Neural progenitor cell (in vitro differentiated cells): ENCODE data around the gene ZBTB25. TPM values are rescaled to one million over a fixed set of nuclear protein-coding genes. Genes with fewer than 3 reads are reported as not detected.
A peak's percentile ranks its signal among the peaks of the same experiment; 100 is the strongest.

Experiments
- DNase-seq: peaks from one replicate; pipeline ENCODE4 v3.0.0-alpha.2; 2016; ENCODE audit warnings: low spot score
- H2AFZ ChIP-seq: fragments of 200-600 bp; sonication (generic); replicated peaks from 2 replicates; pipeline ENCODE4 v1.6.1; 2016; ENCODE audit warnings: antibody characterized with exemption
- H3F3A ChIP-seq: fragments of 200-600 bp; sonication (generic); 2 replicates; pipeline ENCODE4 v1.6.1; 2016; ENCODE audit warnings: antibody characterized with exemption, low read depth
- H3K27ac ChIP-seq: fragments of 200-600 bp; sonication (generic); 2 replicates; pipeline ENCODE4 v1.5.1; 2016; ENCODE audit warnings: mild to moderate bottlenecking
- H3K27me3 ChIP-seq: fragments of 200-600 bp; sonication (generic); 2 replicates; pipeline ENCODE4 v1.6.1; 2016; ENCODE audit warnings: mild to moderate bottlenecking, moderate library complexity
- H3K36me3 ChIP-seq: fragments of 200-600 bp; sonication (generic); 2 replicates; pipeline ENCODE4 v1.5.1; 2016
- H3K4me1 ChIP-seq: fragments of 200-600 bp; sonication (generic); 2 replicates; pipeline ENCODE4 v1.6.1; 2016; ENCODE audit warnings: mixed run types
- H3K4me2 ChIP-seq: fragments of 200-600 bp; sonication (generic); 2 replicates; pipeline ENCODE4 v1.6.1; 2016
- H3K4me3 ChIP-seq: fragments of 200-600 bp; sonication (generic); 2 replicates; pipeline ENCODE4 v1.5.1; 2016
- H3K79me2 ChIP-seq: fragments of 200-600 bp; sonication (generic); 2 replicates; pipeline ENCODE4 v1.6.1; 2016; ENCODE audit warnings: low read depth
- H3K9ac ChIP-seq: fragments of 200-600 bp; sonication (generic); 2 replicates; pipeline ENCODE4 v1.6.1; 2016
- H3K9me3 ChIP-seq: fragments of 200-600 bp; sonication (generic); 2 replicates; pipeline ENCODE4 v1.5.1; 2016; ENCODE audit warnings: low read depth
- H4K20me1 ChIP-seq: fragments of 200-600 bp; sonication (generic); 2 replicates; pipeline ENCODE4 v1.6.1; 2016; ENCODE audit warnings: low read depth
- H3K27ac Mint-ChIP-seq: 3 replicates; pipeline ENCODE4 v1.8.0; 2021; ENCODE audit warnings: mixed read lengths
- H3K27me3 Mint-ChIP-seq: 2 replicates; pipeline ENCODE4 v1.8.0; 2022; ENCODE audit warnings: low read depth, mild to moderate bottlenecking, inconsistent platforms, moderate library complexity, mixed read lengths; ENCODE audit not compliant: insufficient read depth
- H3K36me3 Mint-ChIP-seq: 3 replicates; pipeline ENCODE4 v1.8.0; 2021; ENCODE audit warnings: mixed read lengths
- H3K4me1 Mint-ChIP-seq: 3 replicates; pipeline ENCODE4 v1.8.0; 2021; ENCODE audit warnings: mixed read lengths
- H3K4me3 Mint-ChIP-seq: 3 replicates; pipeline ENCODE4 v1.8.0; 2021; ENCODE audit warnings: mild to moderate bottlenecking, moderate library complexity, mixed read lengths
- H3K9me3 Mint-ChIP-seq: 3 replicates; pipeline ENCODE4 v1.8.0; 2020; ENCODE audit warnings: mixed read lengths
- EZH2 ChIP-seq: fragments of 200-600 bp; sonication (generic); IDR thresholded peaks from 2 replicates; pipeline ENCODE4 v1.6.1; 2017; ENCODE audit warnings: antibody characterized with exemption, mild to moderate bottlenecking, moderate library complexity
- EZH2phosphoT487 ChIP-seq: fragments of 200-600 bp; sonication (generic); IDR thresholded peaks from 2 replicates; pipeline ENCODE4 v1.6.1; 2017; ENCODE audit warnings: antibody characterized with exemption
- total RNA-seq: library from RNA; depleted of rRNA; stranded (reverse); fragments of >200 nt; gene quantifications from 2 replicates; pipeline ENCODE4 v1.2.3, GENCODE V29; 2015; ENCODE audit warnings: low replicate concordance
- TF ChIP-seq, protein P1 (sequence below): fragments of 200-600 bp; sonication (generic); IDR thresholded peaks from 2 replicates; pipeline ENCODE4 v1.5.1; 2017; ENCODE audit warnings: antibody characterized with exemption, mild to moderate bottlenecking

ZBTB25 gene
- total RNA-seq, 1 donor from 2014 or later, result 14.3 TPM

DNA sequence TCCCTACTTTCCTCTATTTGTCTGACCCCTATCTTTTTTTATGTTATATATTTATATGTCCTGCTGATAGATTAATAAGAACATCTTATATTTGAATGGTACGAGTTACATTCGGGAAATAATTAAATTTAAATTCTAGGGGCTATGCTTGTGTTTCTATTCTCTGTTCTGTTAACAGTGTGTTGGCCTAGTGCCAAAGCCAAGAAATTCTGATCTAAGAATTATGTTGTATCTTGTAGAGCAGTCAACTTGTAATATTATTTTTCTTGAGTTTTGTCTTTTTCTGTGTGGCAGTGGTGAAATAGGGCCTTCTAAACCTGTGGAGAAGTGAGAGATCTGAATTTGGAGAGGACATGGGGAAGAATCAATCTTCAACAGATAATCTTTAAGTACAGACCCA lies 27.9 kb upstream of the ZBTB25 start:
- no peak for DNase-seq
- peaks cover 2% of the 10 kb centered on the region for H3K9me3 Mint-ChIP-seq
- no peak overlapping the region for H3K27ac Mint-ChIP-seq

DNA sequence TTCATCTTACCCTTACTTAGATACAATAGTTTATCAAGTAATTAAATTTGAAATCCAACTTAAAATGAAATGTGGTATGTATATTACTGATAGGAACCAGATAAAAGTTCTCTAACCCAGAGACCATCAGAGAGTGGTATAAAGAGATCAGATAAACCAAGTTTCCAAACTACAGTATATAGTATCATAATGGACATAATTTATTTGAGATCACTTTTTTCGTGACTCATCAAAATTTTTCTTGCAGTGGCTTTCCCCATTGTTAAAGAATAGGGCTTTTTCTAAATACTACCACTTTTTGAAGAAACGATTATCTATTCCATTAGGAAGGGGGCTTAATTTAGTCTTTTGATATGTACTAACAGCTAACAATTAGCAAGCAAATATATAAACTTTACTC lies 21.7 kb upstream of the ZBTB25 start:
- no peak overlapping the region for H3K9ac ChIP-seq
- no peaks in the 10 kb centered on the region for H3K4me1 ChIP-seq
- H3K4me2 ChIP-seq, result no peak overlapping the region
- H4K20me1 ChIP-seq, result peaks cover 9% of the 10 kb centered on the region
- H3K4me3 Mint-ChIP-seq, result no peak overlapping the region
- H3K27ac Mint-ChIP-seq, result no peak overlapping the region
- no peaks in the 10 kb centered on the region for H3K27me3 Mint-ChIP-seq
- H3K36me3 ChIP-seq, result no peaks in the 10 kb centered on the region
- TF ChIP-seq EZH2phosphoT487 (no peak), EZH2 (no peak)
- TF ChIP-seq, protein P1, sequence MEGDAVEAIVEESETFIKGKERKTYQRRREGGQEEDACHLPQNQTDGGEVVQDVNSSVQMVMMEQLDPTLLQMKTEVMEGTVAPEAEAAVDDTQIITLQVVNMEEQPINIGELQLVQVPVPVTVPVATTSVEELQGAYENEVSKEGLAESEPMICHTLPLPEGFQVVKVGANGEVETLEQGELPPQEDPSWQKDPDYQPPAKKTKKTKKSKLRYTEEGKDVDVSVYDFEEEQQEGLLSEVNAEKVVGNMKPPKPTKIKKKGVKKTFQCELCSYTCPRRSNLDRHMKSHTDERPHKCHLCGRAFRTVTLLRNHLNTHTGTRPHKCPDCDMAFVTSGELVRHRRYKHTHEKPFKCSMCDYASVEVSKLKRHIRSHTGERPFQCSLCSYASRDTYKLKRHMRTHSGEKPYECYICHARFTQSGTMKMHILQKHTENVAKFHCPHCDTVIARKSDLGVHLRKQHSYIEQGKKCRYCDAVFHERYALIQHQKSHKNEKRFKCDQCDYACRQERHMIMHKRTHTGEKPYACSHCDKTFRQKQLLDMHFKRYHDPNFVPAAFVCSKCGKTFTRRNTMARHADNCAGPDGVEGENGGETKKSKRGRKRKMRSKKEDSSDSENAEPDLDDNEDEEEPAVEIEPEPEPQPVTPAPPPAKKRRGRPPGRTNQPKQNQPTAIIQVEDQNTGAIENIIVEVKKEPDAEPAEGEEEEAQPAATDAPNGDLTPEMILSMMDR, result no peak
- H3F3A ChIP-seq, result peaks cover 21% of the 10 kb centered on the region
- H3K4me3 ChIP-seq, result no peak overlapping the region
- H3K9me3 ChIP-seq, result no peaks in the 10 kb centered on the region
- H3K79me2 ChIP-seq, result peaks cover 7% of the 10 kb centered on the region
- H2AFZ ChIP-seq, result no peak overlapping the region
- no peak for DNase-seq
- H3K4me1 Mint-ChIP-seq, result no peaks in the 10 kb centered on the region
- no peaks in the 10 kb centered on the region for H3K27me3 ChIP-seq
- peaks cover 3% of the 10 kb centered on the region for H3K36me3 Mint-ChIP-seq
- peak overlapping the region; percentile 21 for H3K27ac ChIP-seq
- no peaks in the 10 kb centered on the region for H3K9me3 Mint-ChIP-seq

More for the DNA sequence above, 27.9 kb upstream of the ZBTB25 start:
- Histone ChIP-seq H2AFZ (no peak overlapping the region), H3K27me3 (no peaks in the 10 kb centered on the region), H3K27ac (no peak overlapping the region), H4K20me1 (no peaks in the 10 kb centered on the region), H3K79me2 (no peaks in the 10 kb centered on the region), H3K4me3 (no peak overlapping the region), H3K36me3 (no peaks in the 10 kb centered on the region), H3K4me2 (no peak overlapping the region), H3K9me3 (no peaks in the 10 kb centered on the region), H3K9ac (no peak overlapping the region), H3K4me1 (no peaks in the 10 kb centered on the region), H3F3A (peaks cover 7% of the 10 kb centered on the region)
- Mint-ChIP-seq H3K36me3 (peaks cover 3% of the 10 kb centered on the region), H3K4me3 (no peak overlapping the region), H3K4me1 (no peaks in the 10 kb centered on the region), H3K27me3 (no peaks in the 10 kb centered on the region)
- TF ChIP-seq, protein P1, result no peak
- TF ChIP-seq EZH2 (no peak), EZH2phosphoT487 (no peak)

DNA sequence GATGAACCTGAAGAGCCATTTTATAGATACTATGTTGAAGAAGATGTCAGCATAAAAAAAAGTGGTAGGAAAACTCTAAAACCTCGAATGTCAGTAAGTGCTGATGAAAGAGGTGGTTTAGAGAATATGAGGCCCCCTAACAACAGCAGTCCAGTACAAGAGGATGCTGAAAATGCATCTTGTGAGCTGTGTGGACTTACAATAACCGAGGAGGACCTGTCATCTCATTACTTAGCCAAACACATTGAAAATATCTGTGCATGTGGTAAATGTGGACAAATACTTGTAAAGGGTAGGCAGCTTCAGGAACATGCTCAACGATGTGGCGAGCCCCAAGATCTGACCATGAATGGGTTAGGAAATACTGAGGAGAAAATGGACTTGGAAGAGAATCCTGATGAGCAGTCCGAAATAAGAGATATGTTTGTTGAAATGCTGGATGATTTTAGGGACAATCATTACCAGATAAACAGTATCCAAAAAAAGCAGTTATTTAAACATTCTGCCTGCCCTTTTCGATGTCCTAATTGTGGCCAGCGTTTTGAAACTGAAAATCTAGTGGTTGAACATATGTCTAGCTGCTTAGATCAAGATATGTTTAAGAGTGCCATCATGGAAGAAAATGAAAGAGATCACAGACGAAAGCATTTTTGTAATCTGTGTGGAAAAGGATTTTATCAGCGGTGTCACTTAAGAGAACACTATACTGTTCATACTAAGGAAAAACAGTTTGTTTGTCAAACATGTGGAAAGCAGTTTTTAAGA lies 19.1 kb upstream of the ZBTB25 start:
- no peak for DNase-seq
- Mint-ChIP-seq H3K9me3 (no peaks in the 10 kb centered on the region), H3K4me3 (no peak overlapping the region)

More for the DNA sequence above, 19.1 kb upstream of the ZBTB25 start:
- H3K27me3 ChIP-seq, result no peaks in the 10 kb centered on the region
- H2AFZ ChIP-seq, result no peak overlapping the region
- H3K4me2 ChIP-seq, result no peak overlapping the region
- H4K20me1 ChIP-seq, result peaks cover 9% of the 10 kb centered on the region
- H3K27ac ChIP-seq, result no peak overlapping the region
- peaks cover 21% of the 10 kb centered on the region for H3F3A ChIP-seq
- Mint-ChIP-seq H3K27ac (no peak overlapping the region), H3K27me3 (peaks cover 2% of the 10 kb centered on the region), H3K4me1 (no peaks in the 10 kb centered on the region), H3K36me3 (peaks cover 3% of the 10 kb centered on the region)
- TF ChIP-seq EZH2phosphoT487, result no peak
- TF ChIP-seq EZH2, result no peak
- TF ChIP-seq, protein P1, result no peak
- no peak overlapping the region for H3K9ac ChIP-seq
- H3K4me1 ChIP-seq, result no peaks in the 10 kb centered on the region
- no peak overlapping the region for H3K4me3 ChIP-seq
- peaks cover 33% of the 10 kb centered on the region for H3K79me2 ChIP-seq
- no peaks in the 10 kb centered on the region for H3K36me3 ChIP-seq
- no peaks in the 10 kb centered on the region for H3K9me3 ChIP-seq
